HEK293 (cell line): ENCODE results near the gene MAD2L2.

Experiments
- BCL11A ChIP-seq: fragments of 450-650 bp; formaldehyde crosslinking; IDR thresholded peaks from 2 replicates; pipeline ENCODE4 v1.5.1; 2016; ENCODE audit warnings: low read depth, missing biosample characterization, missing genetic modification characterization
- CTCF ChIP-seq: fragments of 450-650 bp; formaldehyde crosslinking; IDR thresholded peaks from 2 replicates; pipeline ENCODE4 v1.5.1; 2016; ENCODE audit warnings: missing biosample characterization, missing genetic modification characterization
- YY1 ChIP-seq: fragments of 450-650 bp; formaldehyde crosslinking; IDR thresholded peaks from 2 replicates; pipeline ENCODE4 v1.5.1; 2018; ENCODE audit warnings: missing biosample characterization, missing genetic modification characterization
- ZEB2 ChIP-seq: fragments of 450-650 bp; formaldehyde crosslinking; IDR thresholded peaks from 2 replicates; pipeline ENCODE4 v1.5.1; 2016; ENCODE audit warnings: missing biosample characterization, missing genetic modification characterization
- ZNF274 ChIP-seq, 2 experiments: fragments of 200-500 bp in 1 of 2; fragments of 450-650 bp in 1 of 2; sonication (Bioruptor generic) in 1 of 2; formaldehyde crosslinking in 1 of 2; IDR thresholded peaks; 2 replicates each; pipeline versions ENCODE4 v1.5.1 to v1.6.1; 2014 to 2016; ENCODE audit warnings: borderline replicate concordance in 1 of 2, inconsistent platforms in 1 of 2, low read length in 1 of 2, missing biosample characterization in 1 of 2, missing genetic modification characterization in 1 of 2

GRCh38 chr1:11713095-11713494 is 32.1 kb upstream of the MAD2L2 start:
- TF ChIP-seq CTCF (tag by site-specific recombination) (no peak), YY1 (tag by site-specific recombination) (no peak), ZNF274 (IDR thresholded peaks at IDR 0.05; ENCODE audit: low read length) (no peak), ZNF274 (tag by site-specific recombination; IDR thresholded peaks at IDR 0.05; ENCODE audit: borderline replicate concordance) (no peak), BCL11A (no peak), ZEB2 (no peak)
